Stimulated activated CD8-positive, alpha-beta memory T cell treated with anti-CD3 and anti-CD28 coated beads, Interleukin-4, amount 100 ng/mL, for 24 hours (primary cell): ENCODE data around the gene DLST.
A peak's percentile ranks its signal among the peaks of the same experiment; 100 is the strongest.
"Not testable (repeated sequence)": the region's sequence is repeated elsewhere in the genome, so short reads cannot be mapped to it uniquely, and the experiment has no call there.

Experiments used
- DNase-seq: peaks from one replicate; pipeline ENCODE4 v3.0.0-alpha.2; 2020; ENCODE audit warnings: low read depth

DLST gene

GRCh38 chr14:74917646-74918081, 35.9 kb downstream of the DLST start:
- DNase-seq: no peak

GRCh38 chr14:74918380-74918779, 36.7 kb downstream of the DLST start:
- DNase-seq: no peak

DNA sequence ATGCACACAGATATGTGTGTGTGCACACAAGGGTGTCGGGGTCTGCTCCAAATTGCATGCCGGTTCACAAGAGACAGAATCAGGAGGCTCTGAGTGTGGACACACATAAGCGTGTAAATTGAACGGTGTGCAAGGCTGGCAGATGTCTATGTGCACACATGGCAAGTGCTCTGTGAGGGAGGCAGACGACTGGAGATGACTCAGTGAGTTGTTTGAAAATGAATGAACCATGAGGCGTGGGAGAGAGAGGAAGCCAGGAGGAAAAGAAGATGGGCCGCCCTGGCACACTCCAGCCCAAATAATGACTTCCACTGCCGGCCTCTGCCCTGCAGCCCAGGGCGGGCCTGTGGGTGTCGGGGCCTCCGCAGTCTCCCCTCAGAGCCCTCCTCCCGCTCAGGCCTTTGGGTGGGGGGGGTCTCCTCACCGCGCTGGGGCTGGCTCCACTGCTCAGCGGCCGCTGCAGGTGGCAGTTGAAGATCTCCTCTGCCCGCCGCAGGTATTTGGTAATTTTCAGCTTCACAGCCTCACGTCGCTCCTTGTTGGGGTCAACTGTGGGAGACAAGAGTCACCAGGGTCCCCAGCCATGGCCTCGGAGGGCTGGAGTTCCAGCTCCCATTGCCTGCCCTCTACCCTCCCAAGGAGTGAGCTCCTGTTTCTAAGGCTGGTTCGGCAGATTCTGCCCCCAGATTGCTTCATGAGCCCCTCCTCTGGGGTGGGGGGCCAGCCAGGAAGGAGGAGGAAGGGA, 37.9 kb downstream of the DLST start:
- DNase-seq: no peak

DNA sequence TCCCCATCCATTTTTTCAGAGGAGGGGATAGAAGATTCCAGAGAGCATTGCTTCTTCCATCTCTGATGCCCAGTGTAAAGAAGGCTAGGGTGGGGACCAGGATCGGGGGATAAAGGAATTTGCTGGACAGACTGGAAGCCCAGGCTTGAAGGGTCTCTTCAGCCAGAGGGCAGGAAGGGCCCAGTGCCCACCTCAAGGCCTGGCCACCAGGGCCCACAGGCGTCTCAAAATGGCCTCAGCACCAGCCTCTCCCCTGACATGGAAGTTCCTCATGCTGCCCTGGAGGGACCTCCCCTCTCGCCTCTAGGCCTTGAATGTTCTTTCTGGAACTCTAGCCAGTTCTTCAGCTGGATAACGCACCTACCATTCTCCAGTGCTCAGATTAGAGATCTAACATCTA, 38.6 kb downstream of the DLST start:
- DNase-seq: no peak

- DNase-seq: no peak
These were observed 39.4 kb downstream of the DLST start for GRCh38 chr14:74921053-74921620.

- no peak for DNase-seq
These were observed 40.5 kb downstream of the DLST start for GRCh38 chr14:74921987-74922751.

GRCh38 chr14:74922752-74923401, 41.2 kb downstream of the DLST start, which contains the start of gene RPS6KL1:
Gene RPS6KL1, minus strand, starts transcription at chr14:74923260. Its CDS starts 1,719 bp downstream, at chr14:74921541.
- DNase-seq: peak; percentile 63

GRCh38 chr14:74924061-74924460, 42.3 kb downstream of the DLST start:
- DNase-seq: no peak

DNA sequence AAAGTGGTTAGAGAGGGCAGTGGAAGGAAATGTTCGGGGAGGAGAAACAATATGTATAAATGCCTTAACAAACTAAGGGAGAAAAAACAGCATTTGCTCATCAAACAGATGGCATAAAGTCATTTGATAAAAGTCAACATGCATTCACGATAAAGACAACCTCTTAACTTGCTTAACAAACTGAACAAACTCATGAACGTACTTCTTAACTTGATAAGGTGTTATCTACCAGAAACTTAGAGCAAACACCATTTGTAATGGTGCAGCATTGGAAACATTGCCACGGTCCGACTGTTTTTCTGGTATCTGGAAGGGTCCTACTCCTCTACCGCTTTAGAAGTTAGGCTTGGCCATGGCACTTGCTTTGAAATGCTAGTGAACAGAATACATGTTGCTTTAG, 45.5 kb downstream of the DLST start:
- DNase-seq: no peak

GRCh38 chr14:74929242-74929641, 47.5 kb downstream of the DLST start:
- no peak for DNase-seq

- not testable (repeated sequence) for DNase-seq
These were observed 50.0 kb downstream of the DLST start for GRCh38 chr14:74931744-74932143.

- no peak for DNase-seq
These were observed 50.7 kb downstream of the DLST start for GRCh38 chr14:74932401-74932901.

- DNase-seq: not testable (repeated sequence)
These were observed 51.2 kb downstream of the DLST start for GRCh38 chr14:74932936-74933335.

- no peak for DNase-seq
These were observed 52.3 kb downstream of the DLST start for GRCh38 chr14:74934041-74934440.

- DNase-seq: no peak
These were observed 53.0 kb downstream of the DLST start for GRCh38 chr14:74934476-74935359.

- no peak for DNase-seq
These were observed 53.6 kb downstream of the DLST start for GRCh38 chr14:74935360-74935680.

GRCh38 chr14:74936151-74936550, 54.4 kb downstream of the DLST start:
- DNase-seq: no peak

- no peak for DNase-seq
These were observed 55.0 kb downstream of the DLST start for GRCh38 chr14:74936731-74937130.

DNA sequence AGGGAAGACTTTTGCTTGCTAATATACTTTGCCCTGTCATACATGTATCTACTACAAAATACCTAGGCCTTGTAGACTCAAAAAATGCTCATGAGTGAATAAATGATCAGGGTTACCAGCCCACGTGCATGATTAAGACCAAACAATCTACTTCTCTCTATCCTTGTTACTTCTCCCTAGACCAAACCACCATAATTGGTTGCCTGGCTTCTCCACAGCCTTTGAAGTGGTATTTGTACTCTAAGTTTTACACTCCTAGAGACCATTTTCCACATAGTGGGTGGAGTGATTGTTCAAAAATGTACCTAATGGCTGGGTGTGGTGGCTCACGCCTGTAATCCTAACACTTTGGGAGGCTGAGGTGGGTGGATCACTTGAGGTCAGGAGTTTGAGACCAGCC, 55.5 kb downstream of the DLST start:
- no peak for DNase-seq

DNA sequence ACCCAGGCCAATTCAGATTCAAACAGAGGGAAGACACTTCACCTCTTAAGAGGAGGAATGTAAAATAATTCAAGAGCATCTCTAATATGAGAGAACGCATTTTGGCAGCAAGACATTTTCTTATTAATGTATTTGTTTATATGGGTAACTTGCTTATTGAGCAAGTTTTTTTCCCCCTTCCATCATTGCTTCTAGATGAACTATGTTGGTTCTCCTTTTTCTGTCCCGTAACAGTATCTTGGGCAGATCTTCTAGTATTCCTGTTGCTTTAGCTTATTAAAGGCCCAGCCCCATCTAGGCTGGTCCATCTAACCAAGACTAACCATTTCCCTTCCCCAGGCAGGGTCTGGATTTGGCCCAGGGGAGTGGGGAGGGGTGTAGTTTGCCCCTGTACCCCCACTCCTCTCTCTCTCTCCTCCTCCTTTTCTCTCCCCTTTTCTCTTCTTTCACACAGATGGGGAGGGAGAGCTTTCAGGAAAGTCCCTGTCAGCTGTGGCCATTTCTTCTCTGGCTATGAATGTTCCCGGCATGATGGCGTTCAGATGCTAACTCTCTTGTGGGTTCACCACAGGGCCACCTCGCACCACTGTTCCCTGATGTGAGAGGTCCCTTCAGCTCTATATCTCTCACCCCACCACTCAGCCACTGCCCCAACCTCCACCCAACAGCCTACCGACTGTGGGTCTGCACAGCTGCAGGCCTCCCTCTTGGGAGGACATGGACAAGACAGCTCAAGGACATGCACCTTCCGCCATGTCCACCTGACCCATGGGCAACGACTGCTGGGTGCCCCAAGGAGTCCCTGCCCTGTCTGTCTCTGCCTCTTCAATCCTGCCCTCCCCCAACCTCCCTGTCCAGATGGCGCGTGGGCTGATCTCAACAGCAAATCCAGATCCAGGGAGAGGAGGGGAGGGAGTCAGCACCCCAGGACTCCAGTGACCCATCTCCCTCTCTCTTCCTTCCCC, 57.1 kb downstream of the DLST start:
- no peak for DNase-seq
